UCSD-AML1 (cell line): ENCODE results near the gene SLC41A2.
"Not testable (repeated sequence)": the region's sequence is repeated elsewhere in the genome, so short reads cannot be mapped to it uniquely, and the experiment has no call there.

Experiments used
- DNase-seq: peaks from one replicate; lab custom pipeline; 2025; ENCODE audit not compliant: unreplicated experiment; lab: John Stamatoyannopoulos, UW

Gene SLC41A2

GRCh38 chr12:104964856-104965205, 6.7 kb upstream of the SLC41A2 start:
- no peak for DNase-seq

- DNase-seq, result no peak
These were observed 6.2 kb upstream of the SLC41A2 start for GRCh38 chr12:104964167-104964855.

GRCh38 chr12:104963757-104964156, 5.7 kb upstream of the SLC41A2 start:
- no peak for DNase-seq

- DNase-seq, result no peak
These were observed 2.4 kb upstream of the SLC41A2 start for GRCh38 chr12:104960464-104960863.

GRCh38 chr12:104959335-104959841, 1.3 kb upstream of the SLC41A2 start:
- DNase-seq, result no peak

GRCh38 chr12:104958805-104959334, 780 bp upstream of the SLC41A2 start:
- no peak for DNase-seq

- DNase-seq, result no peak
These were observed 430 bp downstream of the SLC41A2 start for GRCh38 chr12:104957719-104958000.

GRCh38 chr12:104956870-104957718, 996 bp downstream of the SLC41A2 start:
- no peak for DNase-seq

GRCh38 chr12:104955703-104956102, 2.4 kb downstream of the SLC41A2 start:
- DNase-seq, result no peak

GRCh38 chr12:104953323-104953722, 4.8 kb downstream of the SLC41A2 start:
- DNase-seq, result no peak

- no peak for DNase-seq
These were observed 5.3 kb downstream of the SLC41A2 start for GRCh38 chr12:104952816-104953215.

GRCh38 chr12:104951759-104952509, 6.2 kb downstream of the SLC41A2 start:
- DNase-seq, result no peak

- DNase-seq, result not testable (repeated sequence)
These were observed 9.4 kb downstream of the SLC41A2 start for GRCh38 chr12:104948716-104949115.

- DNase-seq, result no peak
These were observed 13.8 kb downstream of the SLC41A2 start for GRCh38 chr12:104944252-104944651.

GRCh38 chr12:104943401-104943800, 14.7 kb downstream of the SLC41A2 start:
- DNase-seq, result not testable (repeated sequence)

- DNase-seq, result no peak
These were observed 16.0 kb downstream of the SLC41A2 start for GRCh38 chr12:104942075-104942474.

GRCh38 chr12:104941454-104941853, 16.6 kb downstream of the SLC41A2 start:
- no peak for DNase-seq

GRCh38 chr12:104939089-104939488, 19.0 kb downstream of the SLC41A2 start:
- no peak for DNase-seq

- DNase-seq, result no peak
These were observed 19.7 kb downstream of the SLC41A2 start for GRCh38 chr12:104938371-104938770.

GRCh38 chr12:104935886-104936285, 22.2 kb downstream of the SLC41A2 start:
- DNase-seq, result no peak

GRCh38 chr12:104933778-104934177, 24.3 kb downstream of the SLC41A2 start:
- no peak for DNase-seq
